GM12878 (cell line): ENCODE data around the gene SEC16A. TPM values are rescaled to one million over a fixed set of nuclear protein-coding genes. Genes with fewer than 3 reads are reported as not detected.

ENCODE experiments used
- ATAC-seq: fragments of 200-7000 bp; cut with Tn5 transposase; 3 replicates; pipeline ENCODE4 v1.9.1; 2020; ENCODE audit warnings: mild to moderate bottlenecking, moderate library complexity
- BruUV-seq: library from RNA; stranded (reverse); fragments of 400-500 nt; replicated peaks from 2 replicates; lab custom pipeline; 2021; lab: Mats Ljungman, UMichigan
- CTCF ChIA-PET: fragments of 300-600 bp; sonication (Branson Sonifier 250); formaldehyde crosslinking; extraction: SDS; loops from one replicate; lab custom pipeline; 2021; ENCODE audit warnings: inconsistent platforms; lab: Yijun Ruan, JAX
- POLR2A ChIA-PET: fragments of 350-600 bp; formaldehyde crosslinking; extraction: SDS; loops from one replicate; lab custom pipeline; 2021; ENCODE audit warnings: inconsistent platforms; lab: Charles Lee
- RAD21 ChIA-PET: fragments of 300-600 bp; sonication (Branson Sonifier 250); formaldehyde crosslinking; loops from one replicate; lab custom pipeline; 2023; ENCODE audit warnings: antibody characterized with exemption; ENCODE audit not compliant: unreplicated experiment; lab: Charles Lee
- SMC1A ChIA-PET: fragments of 300-600 bp; sonication (Branson Sonifier 250); formaldehyde crosslinking; loops from one replicate; lab custom pipeline; 2023; ENCODE audit not compliant: unreplicated experiment, uncharacterized antibody; lab: Charles Lee
- DNase-seq: peaks from one replicate; pipeline ENCODE4 v3.0.0-alpha.2; 2011; ENCODE audit warnings: low read depth, low spot score
- FAIRE-seq: peaks from 3 replicates; lab custom pipeline; 2011; peaks lifted over from hg19 to GRCh38; lab: Jason Lieb, UNC
- H2AFZ ChIP-seq: 2 replicates; pipeline ENCODE4 v1.6.0; 2011; ENCODE audit warnings: low read depth, low read length, control low read depth; ENCODE audit not compliant: control insufficient read depth
- H3K27ac ChIP-seq: 2 replicates; pipeline ENCODE4 v1.5.1; 2011; ENCODE audit warnings: control low read depth; ENCODE audit not compliant: control insufficient read depth, insufficient read depth
- H3K27me3 ChIP-seq, 2 experiments: replicated peaks in 1 of 2; 2 replicates each; pipeline versions ENCODE4 v1.6.0 to v1.6.1; 2011; ENCODE audit warnings: low read length in 1 of 2; ENCODE audit not compliant: control insufficient read depth in 2 of 2, insufficient read depth in 2 of 2
- H3K36me3 ChIP-seq, 2 experiments: 2 replicates each; pipeline ENCODE4 v1.5.1; 2011; ENCODE audit warnings: low read length in 1 of 2; ENCODE audit not compliant: control insufficient read depth in 2 of 2, insufficient read depth in 2 of 2
- H3K4me1 ChIP-seq: 2 replicates; pipeline ENCODE4 v1.6.1; 2011; ENCODE audit warnings: mild to moderate bottlenecking, low read length, moderate library complexity, mixed read lengths; ENCODE audit not compliant: control insufficient read depth, insufficient read depth
- H3K4me2 ChIP-seq: 2 replicates; pipeline ENCODE4 v1.6.0; 2011; ENCODE audit warnings: control low read depth; ENCODE audit not compliant: control insufficient read depth, insufficient read depth
- H3K4me3 ChIP-seq: fragments of 200-600 bp; sonication (generic); 2 replicates; pipeline ENCODE4 v1.5.1; 2016
- H3K79me2 ChIP-seq: 2 replicates; pipeline ENCODE4 v1.6.0; 2011; ENCODE audit warnings: low read length; ENCODE audit not compliant: control insufficient read depth, insufficient read depth
- H3K9ac ChIP-seq: 2 replicates; pipeline ENCODE4 v1.8.0; 2011; ENCODE audit warnings: low read length, control low read depth, mixed read lengths; ENCODE audit not compliant: control insufficient read depth, insufficient read depth
- H3K9me3 ChIP-seq: replicated peaks from 3 replicates; pipeline ENCODE4 v1.5.1; 2011; ENCODE audit warnings: mild to moderate bottlenecking, low read length; ENCODE audit not compliant: control insufficient read depth, insufficient read depth
- H4K20me1 ChIP-seq: 2 replicates; pipeline ENCODE4 v1.6.0; 2011; ENCODE audit not compliant: control insufficient read depth, insufficient read depth
- ATF7 ChIP-seq: fragments of 450-650 bp; IDR thresholded peaks from 2 replicates; pipeline ENCODE4 v1.6.1; 2016; ENCODE audit warnings: low read depth, mild to moderate bottlenecking
- CBX5 ChIP-seq: sonication (generic); IDR thresholded peaks from 2 replicates; pipeline ENCODE4 v1.6.1; 2016; ENCODE audit warnings: low read depth, moderate library complexity, mild to moderate bottlenecking, inconsistent platforms
- EP300 ChIP-seq, 2 experiments: fragments of 150-350 bp in 1 of 2; IDR thresholded peaks; 2 replicates each; pipeline ENCODE4 v1.6.1; 2011 to 2012; ENCODE audit warnings: low read depth in 2 of 2, low read length in 2 of 2, borderline replicate concordance in 1 of 2, improper control_type of control experiment in 1 of 2, inconsistent platforms in 1 of 2; ENCODE audit not compliant: control insufficient read depth in 1 of 2
- HDAC2 ChIP-seq: fragments of 200-600 bp; sonication (generic); IDR thresholded peaks from 2 replicates; pipeline ENCODE4 v1.6.1; 2017
- HDGF ChIP-seq: fragments of 450-650 bp; IDR thresholded peaks from 2 replicates; pipeline ENCODE4 v1.6.1; 2016; ENCODE audit warnings: antibody characterized with exemption
- IRF5 ChIP-seq: fragments of 450-650 bp; IDR thresholded peaks from 2 replicates; pipeline ENCODE4 v1.6.1; 2017; ENCODE audit warnings: borderline replicate concordance
- MYC ChIP-seq: IDR thresholded peaks from 2 replicates; pipeline ENCODE4 v1.6.1; 2011; ENCODE audit warnings: mild to moderate bottlenecking, low read length, moderate library complexity, inconsistent platforms; ENCODE audit not compliant: insufficient read depth, insufficient replicate concordance, insufficient read length, severe bottlenecking
- NR2C2 ChIP-seq: IDR thresholded peaks from 2 replicates; pipeline ENCODE4 v1.6.1; 2011; ENCODE audit warnings: borderline replicate concordance, low read depth; ENCODE audit not compliant: control insufficient read depth, insufficient read length
- RAD51 ChIP-seq: fragments of 450-650 bp; IDR thresholded peaks from 2 replicates; pipeline ENCODE4 v1.6.1; 2016; ENCODE audit warnings: moderate library complexity, mild to moderate bottlenecking, inconsistent platforms
- RB1 ChIP-seq: fragments of 450-650 bp; formaldehyde crosslinking; IDR thresholded peaks from 2 replicates; pipeline ENCODE4 v1.6.1; 2017; ENCODE audit warnings: mild to moderate bottlenecking, borderline replicate concordance
- SMAD5 ChIP-seq: IDR thresholded peaks from 2 replicates; pipeline ENCODE4 v1.6.1; 2016; ENCODE audit warnings: antibody characterized with exemption, low read depth
- SMC3 ChIP-seq: IDR thresholded peaks from 2 replicates; pipeline ENCODE4 v1.6.1; 2011; ENCODE audit warnings: low read length, improper control_type of control experiment, borderline replicate concordance
- SP1 ChIP-seq: IDR thresholded peaks from one replicate; pipeline ENCODE4 v1.6.1; 2011; ENCODE audit warnings: low read depth, low read length
- TARDBP ChIP-seq: IDR thresholded peaks from 2 replicates; pipeline ENCODE4 v1.6.1; 2016; ENCODE audit warnings: borderline replicate concordance
- ZBTB11 ChIP-seq: fragments of 450-650 bp; formaldehyde crosslinking; IDR thresholded peaks from 2 replicates; pipeline ENCODE4 v1.5.0; 2022; ENCODE audit warnings: mild to moderate bottlenecking, missing genetic modification characterization
- ZNF207 ChIP-seq: fragments of 450-650 bp; IDR thresholded peaks from 2 replicates; pipeline ENCODE4 v1.6.1; 2014; ENCODE audit warnings: antibody characterized with exemption, mild to moderate bottlenecking, borderline replicate concordance
- ZNF384 ChIP-seq: IDR thresholded peaks from 2 replicates; pipeline ENCODE4 v1.6.1; 2012; ENCODE audit warnings: low read depth, mild to moderate bottlenecking, low read length, improper control_type of control experiment, borderline replicate concordance
- ZNF592 ChIP-seq: fragments of 450-650 bp; IDR thresholded peaks from 2 replicates; pipeline ENCODE4 v1.6.1; 2017; ENCODE audit warnings: mild to moderate bottlenecking, moderate library complexity
- WGBS: methylation state at CpG from one replicate; pipeline ENCODE4 v1.1.6; 2016; ENCODE audit warnings: low lambda C conversion rate; ENCODE audit not compliant: insufficient replicate concordance, insufficient coverage; ENCODE audit errors: missing lambda C conversion rate; 5-methylcytosine and 5-hydroxymethylcytosine counted together
- in situ Hi-C: fragments of 300-500 bp; cut with MboI; formaldehyde crosslinking; loops from 9 replicates; pipeline ENCODE4 v1.14.3; 2018; ENCODE audit warnings: mixed read lengths
- intact Hi-C: fragments of 100-400 bp; cut with micrococcal nuclease; formaldehyde crosslinking; loops from one replicate; pipeline ENCODE4 v1.14.2; 2022; ENCODE audit not compliant: unreplicated experiment
- polyA plus RNA-seq, 11 experiments: library from polyadenylated mRNA; depleted of rRNA in 4 of 11; unstranded in 6 of 11; stranded (reverse) in 5 of 11; fragments of >200 nt; fragmentation: Nextera tagmentation in 4 of 11; fragmentation: Illumina TruSeq in 1 of 11; extraction: Ambion mirVana in 4 of 11; extraction: Trizol in 1 of 11; gene quantifications; 1 replicate in 1 of 11; 2 replicates in 10 of 11; pipeline versions ENCODE4 v1.2.1 to v1.2.3, GENCODE V29; 2011 to 2016; ENCODE audit warnings: inconsistent platforms in 2 of 11, missing spikeins in 2 of 11, low read depth in 1 of 11
- total RNA-seq, 4 experiments: library from RNA; depleted of rRNA in 3 of 4; stranded (reverse); fragments of >200 nt in 3 of 4; fragmentation: Illumina TruSeq in 1 of 4; extraction: Trizol in 1 of 4; gene quantifications; 2 replicates each; pipeline versions ENCODE4 v1.2.1 to v1.2.3, GENCODE V29; 2013 to 2021

Gene SEC16A
- total and polyA plus RNA-seq, 10 of the 15 experiments (the other 5 are each of a cell fraction or from before 2014, with no cell fraction given), result 9.9 to 59.1 (median 21.7) TPM

GRCh38 chr9:136419092-136419420 is 63.8 kb downstream of the SEC16A start:
- ATAC-seq, result no peak
- intact Hi-C loops, result no loop called here
- TF ChIP-seq SP1 (no peak), ATF7 (no peak), SMC3 (no peak), MYC (no peak), CBX5 (no peak), NR2C2 (no peak), HDGF (no peak), TARDBP (no peak), ZNF384 (no peak), ZNF207 (no peak), RB1 (no peak), EP300 (IDR thresholded peaks at IDR 0.05; ENCODE audit: borderline replicate concordance in 1 of 2, control insufficient read depth in 1 of 2, low read depth in 2 of 2, low read length in 2 of 2) (no peak), HDAC2 (no peak), RAD51 (no peak), SMAD5 (no peak), ZNF592 (no peak), IRF5 (no peak), ZBTB11 (CRISPR knock-in tag) (no peak)

More at GRCh38 chr9:136419092-136419420, 63.8 kb downstream of the SEC16A start:
- 98% methylated on average over 12 of the region's 12 CpGs for WGBS
- Histone ChIP-seq H3K9me3 (no peaks in the 10 kb centered on the region), H3K79me2 (no peaks in the 10 kb centered on the region), H3K36me3 (peaks cover 34 to 36% of the 10 kb centered on the region in 2 experiments; a peak in 3 of 4 replicates), H3K9ac (no peak overlapping the region), H3K4me1 (no peaks in the 10 kb centered on the region), H3K4me2 (no peak overlapping the region), H3K4me3 (no peak overlapping the region), H4K20me1 (no peaks in the 10 kb centered on the region), H3K27ac (no peak overlapping the region), H2AFZ (no peak overlapping the region), H3K27me3 (no peaks in the 10 kb centered on the region)
- no TSS peak for BruUV-seq
- RAD21 ChIA-PET, result no interaction called here
- DNase-seq, result no peak
- SMC1A ChIA-PET, result no interaction called here
- no peak for FAIRE-seq
- in situ Hi-C loops, result no loop called here
- POLR2A ChIA-PET, result no interaction called here
- CTCF ChIA-PET, result interaction anchor here (1.0 kb wide), 1 partner anchor 52 kb away, joined by 3 read pairs; no protein-coding TSS in a partner anchor
